ENCODE results near the gene RBM43.

Gene RBM43

DNA sequence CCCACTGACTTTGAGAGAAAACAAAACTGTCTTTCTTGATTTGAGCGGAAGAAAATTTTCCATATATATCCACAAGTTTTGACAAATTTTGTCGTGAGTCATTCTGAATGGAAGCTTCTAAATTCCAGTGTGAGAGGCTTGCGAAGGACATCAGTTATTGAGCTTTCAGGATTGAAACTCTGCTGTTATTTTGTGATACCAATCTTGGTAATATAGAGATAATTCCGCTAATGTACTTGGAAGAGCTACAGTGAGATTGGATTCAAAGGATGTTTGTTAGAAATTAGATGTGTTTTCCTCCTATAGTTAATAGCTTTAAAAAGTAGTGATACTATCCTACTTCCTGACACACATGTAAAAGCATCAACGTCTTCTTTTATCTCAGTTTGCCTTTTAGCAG is 61.4 kb downstream of the RBM43 start:
- peaks cover 1% of the 10 kb centered on the region for H3K79me1 ChIP-seq (ENCODE audit: low read length)
- DNase-seq, result no peak
- H2BK5ac ChIP-seq (ENCODE audit: low read depth, low read length, poor library complexity), result no peak overlapping the region
- no peak overlapping the region for H4K12ac ChIP-seq (ENCODE audit: low read depth, low read length)
- no peaks in the 10 kb centered on the region for H3K4me1 ChIP-seq (ENCODE audit: control insufficient read depth in 1 of 2, insufficient read depth in 2 of 2, low read length in 2 of 2)
- no peak overlapping the region for H2AK5ac ChIP-seq (ENCODE audit: low read length)
- no peak overlapping the region for H2BK12ac ChIP-seq (ENCODE audit: low read length)
- no peak overlapping the region for H4K91ac ChIP-seq (ENCODE audit: low read depth, low read length)
- no peak overlapping the region for H2BK120ac ChIP-seq (ENCODE audit: insufficient read depth, low read length, poor library complexity)
- no peak overlapping the region for H3K4ac ChIP-seq (ENCODE audit: low read depth, low read length)
- no peak overlapping the region for H2AFZ ChIP-seq (ENCODE audit: insufficient read depth, low read length, poor library complexity)
- no peak overlapping the region for H3K9ac ChIP-seq (ENCODE audit: low read length)
- WGBS (ENCODE audit: extremely low coverage, insufficient coverage, insufficient read length), result no CpG with 5 or more reads among the region's 5 CpGs
- H3K27ac ChIP-seq (ENCODE audit: low read depth, low read length), result no peak overlapping the region
- no peak overlapping the region for H3K4me3 ChIP-seq (ENCODE audit: low read depth, low read length)
- H3K27me3 ChIP-seq (ENCODE audit: insufficient read depth, low read length), result no peaks in the 10 kb centered on the region
- no peak overlapping the region for H4K8ac ChIP-seq (ENCODE audit: low read depth, low read length)
- H3K36me3 ChIP-seq (ENCODE audit: control insufficient read depth in 1 of 2, insufficient read depth in 2 of 2, low read length in 2 of 2), result no peaks in the 10 kb centered on the region
- H3K4me2 ChIP-seq (ENCODE audit: low read length), result no peak overlapping the region
- no peaks in the 10 kb centered on the region for H3K79me2 ChIP-seq (ENCODE audit: control insufficient read depth, insufficient read depth, low read length, poor library complexity)
- H3K23ac ChIP-seq (ENCODE audit: low read length), result no peak overlapping the region
- H3K9me3 ChIP-seq (ENCODE audit: insufficient read depth, low read depth, low read length), result peaks cover 4% of the 10 kb centered on the region
- H3K18ac ChIP-seq (ENCODE audit: low read length), result no peak overlapping the region
- no peak overlapping the region for H3K14ac ChIP-seq (ENCODE audit: low read length)

DNA sequence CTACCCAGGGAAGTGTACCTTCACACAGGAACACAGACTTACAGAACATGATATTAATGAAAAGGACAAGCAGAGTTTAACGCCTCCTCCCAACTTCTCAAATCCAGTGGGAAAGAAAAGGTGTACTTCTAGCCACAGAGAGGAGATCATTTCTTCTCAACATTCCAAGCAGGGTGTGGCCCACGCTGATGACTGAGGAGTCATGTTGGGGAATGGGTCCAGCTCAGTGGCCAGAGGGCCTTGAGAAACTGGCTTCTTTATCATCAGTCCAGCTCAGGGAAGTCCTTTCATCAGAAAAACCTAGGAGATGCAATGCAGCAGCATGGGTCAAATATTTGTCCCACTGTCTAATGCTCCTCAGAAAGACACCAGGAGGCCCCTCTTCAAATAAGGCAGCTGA is 63.0 kb downstream of the RBM43 start:
- no CpG with 5 or more reads among the region's 2 CpGs for WGBS (ENCODE audit: extremely low coverage, insufficient coverage, insufficient read length)
- Histone ChIP-seq H2BK5ac (ENCODE audit: low read depth, low read length, poor library complexity) (no peak overlapping the region), H3K23ac (ENCODE audit: low read length) (no peak overlapping the region), H2BK12ac (ENCODE audit: low read length) (no peak overlapping the region), H3K4ac (ENCODE audit: low read depth, low read length) (no peak overlapping the region), H3K4me2 (ENCODE audit: low read length) (no peak overlapping the region), H3K9me3 (ENCODE audit: insufficient read depth, low read depth, low read length) (peaks cover 4% of the 10 kb centered on the region), H3K18ac (ENCODE audit: low read length) (no peak overlapping the region), H3K27ac (ENCODE audit: low read depth, low read length) (no peak overlapping the region), H4K12ac (ENCODE audit: low read depth, low read length) (no peak overlapping the region), H3K27me3 (ENCODE audit: insufficient read depth, low read length) (no peaks in the 10 kb centered on the region), H3K14ac (ENCODE audit: low read length) (no peak overlapping the region), H2AK5ac (ENCODE audit: low read length) (no peak overlapping the region), H3K9ac (ENCODE audit: low read length) (no peak overlapping the region), H3K79me1 (ENCODE audit: low read length) (peaks cover 1% of the 10 kb centered on the region), H3K36me3 (ENCODE audit: control insufficient read depth in 1 of 2, insufficient read depth in 2 of 2, low read length in 2 of 2) (no peaks in the 10 kb centered on the region), H3K4me3 (ENCODE audit: low read depth, low read length) (no peak overlapping the region), H4K8ac (ENCODE audit: low read depth, low read length) (no peak overlapping the region), H2AFZ (ENCODE audit: insufficient read depth, low read length, poor library complexity) (no peak overlapping the region), H4K91ac (ENCODE audit: low read depth, low read length) (no peak overlapping the region), H2BK120ac (ENCODE audit: insufficient read depth, low read length, poor library complexity) (no peak overlapping the region), H3K4me1 (ENCODE audit: control insufficient read depth in 1 of 2, insufficient read depth in 2 of 2, low read length in 2 of 2) (no peaks in the 10 kb centered on the region), H3K79me2 (ENCODE audit: control insufficient read depth, insufficient read depth, low read length, poor library complexity) (no peaks in the 10 kb centered on the region)
- DNase-seq, result no peak

All from trophoblast cell (in vitro differentiated cells and primary cell).